Motor neuron (in vitro differentiated cells): ENCODE measurements around the gene DIS3L2. TPM values are rescaled to one million over a fixed set of nuclear protein-coding genes. Genes with fewer than 3 reads are reported as not detected.
"Not testable (repeated sequence)": the region's sequence is repeated elsewhere in the genome, so short reads cannot be mapped to it uniquely, and the experiment has no call there.

Experiments
- ATAC-seq, 8 experiments: fragments of 200-7000 bp; cut with Tn5 transposase; replicated peaks in 6 of 8; 2 replicates each; pipeline ENCODE4 v1.8.0; 2021; ENCODE audit warnings: mild to moderate bottlenecking in 8 of 8, moderate library complexity in 8 of 8
- H3K27ac ChIP-seq, 2 donors: fragments of 250-450 bp; sonication (Bioruptor Pico); 2 replicates each; pipeline ENCODE4 v1.9.0; 2021; ENCODE audit warnings: antibody characterized with exemption in 2 of 2, mild to moderate bottlenecking in 2 of 2, moderate library complexity in 1 of 2
- H3K4me1 ChIP-seq, 2 donors: fragments of 250-450 bp; sonication (Bioruptor Pico); replicated peaks in 1 of 2; 2 replicates each; pipeline ENCODE4 v1.6.1; 2021; ENCODE audit warnings: antibody characterized with exemption in 2 of 2, mild to moderate bottlenecking in 2 of 2, moderate library complexity in 1 of 2
- H3K4me3 ChIP-seq, 5 donors: fragments of 250-450 bp; sonication (Bioruptor Pico); 2 replicates each; pipeline ENCODE4 v1.9.0; 2021; ENCODE audit warnings: antibody characterized with exemption in 5 of 5, mild to moderate bottlenecking in 5 of 5, moderate library complexity in 4 of 5
- WGBS, 10 experiments: fragments of 450-650 bp; shearing (Covaris generic); methylation state at CpG; one replicate each; pipeline ENCODE4 v1.0.0; 2022; 5-methylcytosine and 5-hydroxymethylcytosine counted together
- in situ Hi-C, 9 experiments: fragments of 400-800 bp; cut with MboI; loops; one replicate each; pipeline ENCODE4 v1.15.0; 2021; ENCODE audit warnings: low sequenced_read_pairs in 9 of 9, low pct_unique_long_range_greater_than_20kb in 2 of 9; ENCODE audit not compliant: unreplicated experiment in 9 of 9
- total RNA-seq, 8 experiments: library from RNA; unstranded; fragments of 300-600 nt; gene quantifications; 2 replicates each; pipeline versions ENCODE4 v1.2.3 to v1.2.4, GENCODE V29; 2022

DIS3L2 gene
- total RNA-seq, 8 experiments from 2014 or later = 10.6 to 33.1 (median 21.8) TPM

- ATAC-seq = no peak
- Histone ChIP-seq H3K27ac (no peak overlapping the region), H3K4me1 (peaks cover 0 to 6% of the 10 kb centered on the region in 2 donors), H3K4me3 (no peak overlapping the region)
- 92 to 100% (median 100%) methylated on average over 1 to 5 of the region's 14 CpGs; no CpG with 5 or more reads in 7 of the 10 experiments for WGBS, 10 experiments
- in situ Hi-C loops = loop anchor here in 2 of 9 experiments (10.0 kb wide), 1 partner anchor 424 kb away; no protein-coding TSS in a partner anchor
Measured at GRCh38 chr2:232328516-232329460, 367.3 kb downstream of the DIS3L2 start.

- ATAC-seq = no peak
- in situ Hi-C loops = loop anchor here in 2 of 9 experiments (10.0 kb wide), 1 partner anchor 425 kb away; no protein-coding TSS in a partner anchor
Measured at GRCh38 chr2:232329716-232330067, 368.2 kb downstream of the DIS3L2 start.

GRCh38 chr2:232330068-232330999, 368.8 kb downstream of the DIS3L2 start:
- Histone ChIP-seq H3K4me1 (peaks cover 0 to 6% of the 10 kb centered on the region in 2 donors), H3K27ac (no peak overlapping the region), H3K4me3 (no peak overlapping the region)
- no peak for ATAC-seq
- in situ Hi-C loops = no loop called here
- 60 to 100% (median 90%) methylated on average over 1 to 2 of the region's 17 CpGs; no CpG with 5 or more reads in 6 of the 10 experiments for WGBS, 10 experiments

More at GRCh38 chr2:232329716-232330067, 368.2 kb downstream of the DIS3L2 start:
- 100% methylated on average over 1 of the region's 15 CpGs; no CpG with 5 or more reads in 9 of the 10 experiments for WGBS, 10 experiments
- Histone ChIP-seq H3K27ac (no peak overlapping the region), H3K4me3 (no peak overlapping the region), H3K4me1 (peaks cover 0 to 6% of the 10 kb centered on the region in 2 donors)

GRCh38 chr2:232331061-232331460, 369.5 kb downstream of the DIS3L2 start:
- H3K4me3 ChIP-seq, ATAC-seq, H3K27ac ChIP-seq, H3K4me1 ChIP-seq, in situ Hi-C loops: not testable (repeated sequence)
- WGBS, 10 experiments = 80% methylated on average over 1 of the region's 11 CpGs; no CpG with 5 or more reads in 9 of the 10 experiments

GRCh38 chr2:232331641-232332040, 370.1 kb downstream of the DIS3L2 start:
- in situ Hi-C loops, ATAC-seq, H3K27ac ChIP-seq, H3K4me1 ChIP-seq, H3K4me3 ChIP-seq: not testable (repeated sequence)
- no CpG with 5 or more reads among the region's 11 CpGs for WGBS, 10 experiments

- H3K27ac ChIP-seq, H3K4me1 ChIP-seq, in situ Hi-C loops, ATAC-seq, H3K4me3 ChIP-seq: not testable (repeated sequence)
- 10 to 62% methylated on average over 2 of the region's 26 CpGs; no CpG with 5 or more reads in 8 of the 10 experiments for WGBS, 10 experiments
Measured at GRCh38 chr2:232332244-232332939, 370.9 kb downstream of the DIS3L2 start.

- no peak for ATAC-seq
- WGBS, 10 experiments = 33 to 100% (median 40%) methylated on average over 1 of the region's 10 CpGs; no CpG with 5 or more reads in 7 of the 10 experiments
- Histone ChIP-seq H3K4me3 (no peak overlapping the region), H3K27ac (no peak overlapping the region), H3K4me1 (no peaks in the 10 kb centered on the region)
- in situ Hi-C loops = no loop called here
Measured at GRCh38 chr2:232332940-232333259, 371.4 kb downstream of the DIS3L2 start.

GRCh38 chr2:232333361-232334135, 372.0 kb downstream of the DIS3L2 start:
- peak in 2 of 8 experiments; percentile 13 to 52 for ATAC-seq
- Histone ChIP-seq H3K4me1 (no peaks in the 10 kb centered on the region), H3K27ac (no peak overlapping the region), H3K4me3 (no peak overlapping the region)
- in situ Hi-C loops = no loop called here
- WGBS, 10 experiments = 80 to 100% (median 97%) methylated on average over 1 to 15 of the region's 28 CpGs; no CpG with 5 or more reads in 5 of the 10 experiments

- in situ Hi-C loops, H3K4me1 ChIP-seq, H3K4me3 ChIP-seq, H3K27ac ChIP-seq, ATAC-seq: not testable (repeated sequence)
- 90% methylated on average over 2 of the region's 33 CpGs; no CpG with 5 or more reads in 9 of the 10 experiments for WGBS, 10 experiments
Measured at GRCh38 chr2:232334136-232334884, 372.8 kb downstream of the DIS3L2 start.

- in situ Hi-C loops, ATAC-seq, H3K4me1 ChIP-seq, H3K27ac ChIP-seq, H3K4me3 ChIP-seq: not testable (repeated sequence)
- no CpG with 5 or more reads among the region's 6 CpGs for WGBS, 10 experiments
Measured at GRCh38 chr2:232334885-232335205, 373.3 kb downstream of the DIS3L2 start.

GRCh38 chr2:232335206-232335858, 373.8 kb downstream of the DIS3L2 start:
- H3K4me3 ChIP-seq, H3K27ac ChIP-seq, H3K4me1 ChIP-seq, in situ Hi-C loops: not testable (repeated sequence)
- ATAC-seq = peak; percentile 60 to 86 (median 76)
- WGBS, 10 experiments = no CpG with 5 or more reads among the region's 15 CpGs
